Adipose tissue (tissue), 3 donors: ENCODE measurements around the gene SPEG. TPM values are rescaled to one million over a fixed set of nuclear protein-coding genes. Genes with fewer than 3 reads are reported as not detected.

Source experiments
- H3K27ac ChIP-seq: one replicate; pipeline ENCODE4 v1.5.1; 2013; ENCODE audit warnings: low read depth, low read length
- WGBS, 3 donors: extraction: QIAGEN DNeasy Blood & Tissue Kit; methylation state at CpG; one replicate each; pipeline ENCODE4 v1.1.7; 2013; 5-methylcytosine and 5-hydroxymethylcytosine counted together
- polyA plus RNA-seq, 3 donors: library from polyadenylated mRNA; stranded (reverse); fragments of 200-250 nt; gene quantifications; one replicate each; pipeline ENCODE4 v1.2.3, GENCODE V29; 2013
- donor health status: healthy with polysubstance abuse.
- donor health status: Bipolar disorder and iron deficiency.
- donor health status: healthy.

The SPEG gene
- polyA plus RNA-seq, 3 donors: 3.4 to 22.5 (median 6.8) TPM

- 1 to 2% (median 1%) methylated on average over 23 to 26 of the region's 26 CpGs for WGBS, 3 donors
- no peak overlapping the region for H3K27ac ChIP-seq
These were observed 75.3 kb downstream of the SPEG start for GRCh38 chr2:219509780-219510511.

DNA sequence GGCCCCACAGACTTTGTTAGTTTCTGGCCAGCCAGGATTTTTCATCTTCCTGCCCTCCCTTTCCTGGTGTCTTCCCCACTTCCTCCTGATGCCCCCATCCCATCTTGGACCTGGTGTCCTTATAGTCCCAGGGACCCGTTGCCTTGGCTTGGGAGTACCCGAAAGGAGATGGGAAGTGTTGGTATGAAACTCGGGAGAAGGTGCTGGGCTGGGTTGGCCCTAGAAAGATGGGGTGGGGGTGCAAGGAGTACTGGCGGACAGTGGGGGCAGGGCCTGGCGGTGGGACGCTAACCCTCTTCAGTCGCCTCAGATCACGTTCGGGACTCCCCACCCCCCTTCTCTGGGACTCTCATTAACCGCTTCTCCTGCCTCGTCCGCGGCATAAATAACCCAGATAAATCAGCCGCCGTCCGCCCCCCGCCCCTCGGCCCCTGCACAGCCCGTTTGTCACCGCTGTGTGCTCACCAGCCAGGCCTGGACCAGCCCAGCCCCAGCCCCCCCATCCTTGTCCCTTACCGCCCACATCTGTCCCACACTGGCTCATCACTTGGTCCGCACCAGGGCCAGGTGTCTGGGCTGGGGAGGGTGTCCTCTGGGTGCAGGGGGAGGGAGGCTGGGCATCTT is 76.0 kb downstream of the SPEG start:
- no peak overlapping the region for H3K27ac ChIP-seq
- 27 to 38% (median 31%) methylated on average over 18 to 22 of the region's 22 CpGs for WGBS, 3 donors

GRCh38 chr2:219511547-219512325 is 77.1 kb downstream of the SPEG start:
- H3K27ac ChIP-seq: no peak overlapping the region
- WGBS, 3 donors: 27 to 32% (median 30%) methylated on average over 15 of the region's 15 CpGs

DNA sequence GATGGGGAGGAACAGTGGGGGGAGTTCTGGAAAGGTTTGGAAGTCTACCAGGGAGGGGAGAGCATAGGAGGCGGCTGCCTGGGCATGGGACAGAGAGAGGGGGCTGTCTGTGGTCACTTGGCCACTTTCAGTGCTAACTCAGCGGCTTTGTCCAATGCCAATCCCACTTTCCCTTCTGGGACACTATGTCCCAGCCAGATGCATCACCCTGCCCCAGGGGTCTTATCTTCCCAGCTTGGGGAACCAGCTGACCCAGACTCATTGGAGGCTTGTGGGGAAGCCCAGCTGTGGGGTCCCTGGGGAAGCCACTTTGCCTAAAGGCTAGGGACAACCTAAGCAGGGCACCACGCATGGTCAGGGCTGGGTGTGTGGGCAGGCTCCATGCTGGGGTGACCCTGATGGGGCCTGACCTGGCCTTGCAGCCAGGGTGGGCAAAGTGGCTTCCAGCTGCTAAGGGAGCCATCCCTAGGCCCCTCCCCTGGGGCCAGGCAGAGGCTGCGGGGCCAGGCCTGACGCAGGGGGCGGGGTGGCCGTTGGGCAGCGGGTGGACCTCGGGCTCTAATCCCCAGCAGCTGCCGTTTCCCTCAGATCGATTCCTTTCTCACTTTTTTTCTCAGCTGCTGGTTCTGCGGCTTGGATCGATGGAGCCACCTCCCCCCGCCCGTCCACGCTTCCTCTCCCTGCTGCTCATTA is 78.0 kb downstream of the SPEG start:
- no peak overlapping the region for H3K27ac ChIP-seq
- 13 to 30% (median 28%) methylated on average over 15 to 16 of the region's 16 CpGs for WGBS, 3 donors

DNA sequence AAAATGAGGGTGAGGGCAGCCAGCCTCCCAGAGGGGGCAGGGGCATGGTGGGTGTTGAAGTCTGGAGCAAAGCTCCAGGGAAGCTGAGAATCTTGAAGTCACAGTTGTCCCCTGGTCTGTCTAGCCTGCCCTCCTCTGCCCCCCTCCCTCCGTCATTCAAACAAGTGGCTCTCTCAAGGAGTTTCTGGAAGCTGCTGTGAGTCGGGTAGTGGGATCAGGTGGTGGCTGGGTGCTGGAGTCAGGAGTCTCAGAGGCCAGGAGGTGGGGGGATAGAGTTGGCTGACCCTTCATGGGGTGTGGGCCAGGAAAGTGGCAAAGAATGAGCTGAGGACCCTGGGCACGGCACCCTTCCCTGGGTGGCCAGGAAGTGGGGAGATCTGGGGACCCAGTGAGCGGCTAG is 79.1 kb downstream of the SPEG start:
- H3K27ac ChIP-seq: no peak overlapping the region
- 22 to 32% (median 26%) methylated on average over 4 of the region's 4 CpGs for WGBS, 3 donors

DNA sequence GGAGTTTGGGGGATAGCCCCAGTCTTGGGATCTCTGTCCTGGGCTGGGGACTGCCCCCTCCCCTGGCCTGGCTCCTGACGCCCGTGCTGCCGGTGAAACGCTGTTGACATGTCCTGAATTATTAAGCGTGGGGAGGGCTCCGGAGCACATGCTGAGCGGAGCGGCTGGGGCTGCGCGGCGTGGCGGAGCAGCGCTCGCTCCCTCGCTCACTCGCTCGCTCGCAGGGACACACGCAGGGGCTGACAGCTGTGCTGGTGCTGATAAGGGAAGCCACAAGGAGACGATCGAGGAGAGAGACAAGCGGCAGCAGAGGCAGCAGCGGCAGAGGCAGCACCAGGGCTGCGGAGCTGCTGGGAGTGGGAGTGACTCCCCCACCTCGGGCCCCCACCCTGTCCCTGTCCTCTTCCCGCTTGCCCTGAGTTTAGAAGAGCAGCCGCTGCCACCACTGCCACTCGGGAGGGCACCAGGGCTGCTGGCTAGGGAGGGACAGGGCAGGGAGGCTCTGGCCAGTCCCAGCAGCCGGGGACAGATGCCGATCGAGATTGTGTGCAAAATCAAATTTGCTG is 79.6 kb downstream of the SPEG start, which contains the start of gene ASIC4:
Gene ASIC4 (plus strand): TSS at position 287 of the 566 bp plus-strand sequence. CDS start 243 bp downstream, at position 530.
- 8 to 12% (median 10%) methylated on average over 31 of the region's 31 CpGs for WGBS, 3 donors
- no peak within 1 kb of the TSS for H3K27ac ChIP-seq

- 88 to 89% (median 88%) methylated on average over 13 to 21 of the region's 21 CpGs for WGBS, 3 donors
These were observed 80.2 kb downstream of the SPEG start for GRCh38 chr2:219514836-219515235.

DNA sequence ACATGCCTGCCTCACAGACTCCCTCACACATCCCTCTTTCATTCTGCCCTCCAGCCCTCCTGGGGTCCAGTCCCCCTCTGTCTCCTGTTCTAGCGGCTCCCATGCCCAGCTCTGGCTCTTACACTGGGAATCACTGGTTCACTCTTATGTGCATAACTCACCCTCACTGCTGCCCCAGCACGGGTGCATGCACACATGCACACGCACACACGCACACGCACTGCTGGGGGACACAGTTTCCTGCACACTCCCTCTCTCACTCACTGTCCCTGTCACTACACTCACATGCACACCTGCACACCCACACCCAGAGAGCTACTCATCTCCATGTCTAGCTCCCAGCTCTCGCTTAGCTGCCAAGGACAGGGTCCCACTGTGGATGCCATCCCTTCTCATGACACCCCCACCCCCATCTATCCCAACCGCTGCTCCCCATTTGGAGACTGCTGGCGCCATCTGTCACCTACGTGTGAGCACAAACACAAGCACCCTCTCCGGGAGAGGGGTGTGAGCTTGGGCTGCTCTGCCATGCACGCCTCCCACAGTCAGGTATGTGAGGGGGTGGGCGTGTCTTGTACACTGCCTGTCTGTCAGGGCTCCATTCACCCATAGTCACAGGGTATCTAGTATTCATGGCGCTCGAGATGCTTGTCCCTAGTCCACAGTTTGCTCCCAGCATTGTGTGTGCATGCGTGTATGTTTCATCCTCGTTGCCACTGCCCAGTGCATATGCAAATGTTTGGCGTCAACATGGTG is 81.4 kb downstream of the SPEG start:
- WGBS, 3 donors: 70 to 73% (median 72%) methylated on average over 17 of the region's 17 CpGs
- H3K27ac ChIP-seq: no peak overlapping the region

More at GRCh38 chr2:219514836-219515235, 80.2 kb downstream of the SPEG start:
- H3K27ac ChIP-seq: no peak overlapping the region

GRCh38 chr2:219516888-219517287 is 82.2 kb downstream of the SPEG start:
- no peak overlapping the region for H3K27ac ChIP-seq
- 50 to 73% (median 54%) methylated on average over 7 of the region's 7 CpGs for WGBS, 3 donors

- WGBS, 3 donors: 53 to 70% (median 61%) methylated on average over 9 to 10 of the region's 10 CpGs
- no peak overlapping the region for H3K27ac ChIP-seq
These were observed 83.5 kb downstream of the SPEG start for GRCh38 chr2:219517954-219518778.

- WGBS, 3 donors: 84 to 91% (median 86%) methylated on average over 9 of the region's 9 CpGs
These were observed 84.9 kb downstream of the SPEG start for GRCh38 chr2:219519526-219519916.

GRCh38 chr2:219520079-219520478 is 85.4 kb downstream of the SPEG start:
- 56 to 79% (median 73%) methylated on average over 7 to 8 of the region's 8 CpGs for WGBS, 3 donors
- H3K27ac ChIP-seq: no peak overlapping the region

More at GRCh38 chr2:219519526-219519916, 84.9 kb downstream of the SPEG start:
- no peak overlapping the region for H3K27ac ChIP-seq

DNA sequence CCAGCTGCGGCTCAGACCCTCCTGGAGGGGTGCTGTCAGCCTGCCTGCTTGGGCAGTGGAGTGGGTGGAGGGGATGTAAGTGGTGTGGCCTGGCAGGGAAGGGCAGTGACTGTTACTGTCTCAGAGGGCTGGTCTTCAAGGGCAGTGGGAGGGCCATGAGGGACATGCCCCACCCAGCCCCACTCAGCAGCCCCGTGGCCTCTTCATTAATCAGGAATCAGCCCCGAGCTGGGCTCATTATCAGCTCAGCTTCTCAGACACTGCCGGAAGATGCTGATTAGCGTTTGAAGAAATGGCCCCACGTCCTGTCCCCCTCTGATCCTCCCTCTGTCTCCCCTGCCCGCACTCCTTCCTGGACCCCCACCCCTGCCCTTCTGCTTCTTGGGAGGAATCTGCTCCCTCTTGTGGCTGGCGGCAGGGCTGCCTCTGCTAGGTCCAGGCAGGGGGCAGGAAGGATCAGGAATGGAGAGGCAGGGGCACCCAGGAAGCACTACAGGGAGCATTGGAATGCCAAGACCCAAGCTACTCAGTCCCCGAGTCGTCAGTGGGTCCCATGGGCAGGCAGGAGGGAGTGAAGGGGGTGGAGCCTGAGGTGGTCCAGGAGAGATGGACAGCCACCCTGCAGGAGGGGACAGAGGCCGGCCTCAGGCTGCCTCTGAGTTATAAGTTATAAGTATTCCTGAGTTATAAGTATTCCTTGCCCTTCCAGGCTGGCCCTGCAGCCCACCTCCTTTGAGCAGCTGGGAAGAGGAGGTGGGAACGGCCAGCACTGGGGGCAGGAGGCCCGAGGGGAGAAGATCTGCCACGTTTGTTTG is 86.6 kb downstream of the SPEG start:
- whole genome bisulfite sequencing, 3 donors: 13 to 19% (median 16%) methylated on average over 14 of the region's 14 CpGs
- no peak overlapping the region for H3K27ac ChIP-seq

DNA sequence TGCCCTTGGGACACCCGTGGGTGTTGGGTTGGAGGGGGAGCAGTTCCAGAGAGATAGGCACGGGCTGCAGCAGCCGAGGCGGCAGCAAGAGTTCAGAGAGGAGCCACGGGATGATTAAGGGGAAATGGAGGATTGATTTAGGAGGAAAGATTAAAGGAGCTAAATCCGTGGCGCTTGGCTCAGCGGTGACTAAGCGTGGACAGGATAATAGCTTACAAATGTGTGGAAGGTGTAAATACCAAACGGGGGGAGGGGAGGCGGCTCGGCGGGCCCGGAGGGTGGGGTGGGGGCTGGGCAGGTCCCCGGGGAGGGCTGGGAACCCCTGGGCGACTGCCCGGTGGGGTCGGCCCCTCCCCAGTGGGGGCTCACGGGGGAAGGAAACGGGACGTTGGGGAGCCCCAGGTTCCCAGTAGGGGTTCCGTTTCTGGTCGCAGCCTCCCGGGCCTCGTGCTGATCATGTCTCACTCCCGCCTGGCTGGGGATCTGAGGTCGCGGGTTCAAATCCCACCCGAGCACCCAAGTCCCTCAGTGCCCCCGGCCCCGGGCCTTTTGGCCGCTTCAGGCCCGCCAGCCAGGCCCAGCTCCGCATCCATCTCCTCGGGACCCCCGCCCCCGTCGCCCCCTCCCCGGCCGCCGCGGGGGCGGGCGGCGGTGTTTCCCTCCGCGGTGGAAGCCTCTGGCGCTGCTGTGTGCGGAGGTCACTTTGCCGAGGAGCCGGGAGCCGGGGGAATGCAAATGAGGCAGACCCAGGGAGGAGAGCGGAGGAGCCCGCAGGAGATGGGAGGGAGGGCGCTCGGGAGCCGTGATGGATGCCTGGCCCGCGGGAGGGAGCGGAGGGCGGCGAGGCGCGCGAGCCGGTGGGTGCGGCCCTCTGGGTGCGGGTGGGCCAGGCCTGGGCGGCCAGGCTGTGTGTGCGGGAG is 87.7 kb downstream of the SPEG start:
- WGBS, 3 donors: 3 to 5% (median 3%) methylated on average over 37 to 70 of the region's 70 CpGs
- H3K27ac ChIP-seq: no peak overlapping the region
